Amygdala (tissue), 56 donors: ENCODE data around the gene TRIM71.
"Not testable (repeated sequence)": the region's sequence is repeated elsewhere in the genome, so short reads cannot be mapped to it uniquely, and the experiment has no call there.

ENCODE experiments used
- DNase-seq, 56 donors: peaks; one replicate each; lab custom pipeline; 2025; lab: John Stamatoyannopoulos, UW

The TRIM71 gene

GRCh38 chr3:32817558-32818228, at the start of gene TRIM71:
Gene TRIM71, plus strand, starts transcription at chr3:32817997. Its CDS starts 84 bp downstream, at chr3:32818081.
- DNase-seq, result peak in 5 of 56 donors; percentile 22 to 29 (median 26)

GRCh38 chr3:32778389-32778788, 39.4 kb upstream of the TRIM71 start:
- DNase-seq, result no peak

- DNase-seq, result no peak
Measured at GRCh38 chr3:32780071-32780734, 37.6 kb upstream of the TRIM71 start.

GRCh38 chr3:32780735-32781210, 37.0 kb upstream of the TRIM71 start:
- DNase-seq, result peak in 8 of 56 donors; percentile 2 to 42 (median 17)

- DNase-seq, result peak in 51 of 56 donors; percentile 2 to 76 (median 35)
Measured at GRCh38 chr3:32781211-32781968, 36.4 kb upstream of the TRIM71 start.

GRCh38 chr3:32781969-32782270, 35.9 kb upstream of the TRIM71 start:
- DNase-seq, result not testable (repeated sequence)

GRCh38 chr3:32782407-32782806, 35.4 kb upstream of the TRIM71 start:
- DNase-seq, result no peak

GRCh38 chr3:32791833-32792232, 26.0 kb upstream of the TRIM71 start:
- no peak for DNase-seq

- no peak for DNase-seq
Measured at GRCh38 chr3:32794487-32795308, 23.1 kb upstream of the TRIM71 start.

- DNase-seq, result not testable (repeated sequence)
Measured at GRCh38 chr3:32796384-32796950, 21.3 kb upstream of the TRIM71 start.

GRCh38 chr3:32797776-32798175, 20.0 kb upstream of the TRIM71 start:
- DNase-seq, result no peak

GRCh38 chr3:32801440-32801839, 16.4 kb upstream of the TRIM71 start:
- DNase-seq, result not testable (repeated sequence)

GRCh38 chr3:32813180-32813579, 4.6 kb upstream of the TRIM71 start:
- no peak for DNase-seq

GRCh38 chr3:32814361-32814760, 3.4 kb upstream of the TRIM71 start:
- DNase-seq, result no peak

- no peak for DNase-seq
Measured at GRCh38 chr3:32815841-32816438, 1.9 kb upstream of the TRIM71 start.

- DNase-seq, result peak in 8 of 56 donors; percentile 17 to 61 (median 34)
Measured at GRCh38 chr3:32816439-32817256, 1.1 kb upstream of the TRIM71 start.

- peak in 5 of 56 donors; percentile 14 to 61 (median 34) for DNase-seq
Measured at GRCh38 chr3:32817257-32817557, 590 bp upstream of the TRIM71 start.

- DNase-seq, result peak in 2 of 56 donors; percentile 26 to 42
Measured at GRCh38 chr3:32818229-32818969, 602 bp downstream of the TRIM71 start.
